AML-193 (cell line): Measurements from ENCODE around the gene FNDC3B.

Experiments used
- DNase-seq, 2 experiments: peaks; one replicate each; lab custom pipeline; 2025; lab: John Stamatoyannopoulos, UW

The FNDC3B gene

GRCh38 chr3:172151651-172152649, 112.6 kb downstream of the FNDC3B start:
- no peak for DNase-seq

- DNase-seq: no peak
Measured at GRCh38 chr3:172152874-172153273, 113.5 kb downstream of the FNDC3B start.

GRCh38 chr3:172153335-172153861, 114.0 kb downstream of the FNDC3B start:
- no peak for DNase-seq

GRCh38 chr3:172154768-172155664, 115.6 kb downstream of the FNDC3B start:
- DNase-seq: no peak

GRCh38 chr3:172155897-172156585, 116.7 kb downstream of the FNDC3B start:
- DNase-seq: no peak

- DNase-seq: no peak
Measured at GRCh38 chr3:172156586-172156955, 117.2 kb downstream of the FNDC3B start.

GRCh38 chr3:172157564-172158258, 118.3 kb downstream of the FNDC3B start:
- DNase-seq: no peak

- DNase-seq: no peak
Measured at GRCh38 chr3:172158741-172159140, 119.4 kb downstream of the FNDC3B start.

GRCh38 chr3:172159376-172159775, 120.0 kb downstream of the FNDC3B start:
- no peak for DNase-seq

- peak; percentile 93 to 95 for DNase-seq
Measured at GRCh38 chr3:172159962-172160538, 120.7 kb downstream of the FNDC3B start.

- no peak for DNase-seq
Measured at GRCh38 chr3:172161133-172161789, 121.9 kb downstream of the FNDC3B start.

GRCh38 chr3:172161959-172162358, 122.6 kb downstream of the FNDC3B start:
- DNase-seq: no peak

- DNase-seq: no peak
Measured at GRCh38 chr3:172163320-172163719, 123.9 kb downstream of the FNDC3B start.

GRCh38 chr3:172164620-172165362, 125.4 kb downstream of the FNDC3B start:
- no peak for DNase-seq

- no peak for DNase-seq
Measured at GRCh38 chr3:172166261-172166660, 126.9 kb downstream of the FNDC3B start.

- DNase-seq: no peak
Measured at GRCh38 chr3:172166890-172167289, 127.5 kb downstream of the FNDC3B start.

GRCh38 chr3:172167892-172168648, 128.7 kb downstream of the FNDC3B start:
- no peak for DNase-seq

GRCh38 chr3:172170073-172170709, 130.8 kb downstream of the FNDC3B start:
- no peak for DNase-seq
